ENCODE data around the gene EGFR.
"Not testable (repeated sequence)": the region's sequence is repeated elsewhere in the genome, so short reads cannot be mapped to it uniquely, and the experiment has no call there.

Gene EGFR

DNA sequence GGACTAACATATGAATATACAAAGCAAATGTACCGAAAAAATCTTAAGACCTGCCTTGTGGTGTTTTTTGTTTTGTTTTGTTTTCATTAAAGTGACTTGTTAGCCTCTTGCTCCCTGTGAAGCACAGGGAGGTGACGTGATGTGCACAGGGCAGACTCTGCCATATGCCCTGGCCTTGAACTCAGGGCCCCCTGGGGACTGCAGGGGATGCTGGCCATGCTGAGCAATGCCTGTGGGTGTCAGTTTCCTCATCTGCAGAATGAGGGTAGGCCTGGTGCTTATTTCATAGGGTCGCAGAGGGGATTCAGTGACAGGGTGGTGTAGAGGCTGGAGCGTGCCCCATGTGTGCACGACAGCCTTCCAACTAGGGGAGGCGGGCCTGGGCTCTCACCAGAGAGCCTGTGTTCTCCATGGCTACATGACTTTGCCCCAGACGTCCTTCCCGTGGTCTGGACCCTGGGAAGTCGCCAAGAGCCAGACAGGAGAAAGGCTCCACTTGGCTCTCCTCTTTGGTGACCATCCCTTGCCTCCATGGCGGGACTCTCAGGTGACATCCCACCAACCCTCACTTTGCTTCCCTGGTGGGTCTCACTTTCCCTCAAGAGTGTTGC, 14.5 kb downstream of the EGFR start:
- Histone ChIP-seq H3K4me1 (ENCODE audit: insufficient read depth, low read length, poor library complexity, severe bottlenecking) (no peaks in the 10 kb centered on the region), H3K4me2 (ENCODE audit: low read depth, low read length, poor library complexity, severe bottlenecking) (no peak overlapping the region), H2AFZ (ENCODE audit: low read length) (no peak overlapping the region), H3K9me2 (replicated peaks; ENCODE audit: low read depth, low read length) (no peaks in the 10 kb centered on the region), H3F3A (ENCODE audit: low read depth) (no peaks in the 10 kb centered on the region), H3K36me3 (ENCODE audit: insufficient read depth, low read length) (no peaks in the 10 kb centered on the region), H3K4me3 (ENCODE audit: low read length, poor library complexity, severe bottlenecking) (no peak overlapping the region), H3K9me3 (ENCODE audit: insufficient read depth, low read depth, low read length) (0 out of 2 replicates have a peak, but pooled peaks cover 4% of the 10 kb centered on the region), H3K9ac (ENCODE audit: low read depth, low read length, poor library complexity, severe bottlenecking) (no peak overlapping the region), H3K27me3 (ENCODE audit: insufficient read depth, low read length, poor library complexity, severe bottlenecking) (no peaks in the 10 kb centered on the region), H3K79me2 (ENCODE audit: insufficient read depth, low read length) (no peaks in the 10 kb centered on the region), H4K20me1 (ENCODE audit: insufficient read depth, low read length, poor library complexity, severe bottlenecking) (no peaks in the 10 kb centered on the region)
- no peak for TF ChIP-seq EZH2phosphoT487 (IDR thresholded peaks at IDR 0.05; ENCODE audit: borderline replicate concordance)
- TF ChIP-seq, protein P1, sequence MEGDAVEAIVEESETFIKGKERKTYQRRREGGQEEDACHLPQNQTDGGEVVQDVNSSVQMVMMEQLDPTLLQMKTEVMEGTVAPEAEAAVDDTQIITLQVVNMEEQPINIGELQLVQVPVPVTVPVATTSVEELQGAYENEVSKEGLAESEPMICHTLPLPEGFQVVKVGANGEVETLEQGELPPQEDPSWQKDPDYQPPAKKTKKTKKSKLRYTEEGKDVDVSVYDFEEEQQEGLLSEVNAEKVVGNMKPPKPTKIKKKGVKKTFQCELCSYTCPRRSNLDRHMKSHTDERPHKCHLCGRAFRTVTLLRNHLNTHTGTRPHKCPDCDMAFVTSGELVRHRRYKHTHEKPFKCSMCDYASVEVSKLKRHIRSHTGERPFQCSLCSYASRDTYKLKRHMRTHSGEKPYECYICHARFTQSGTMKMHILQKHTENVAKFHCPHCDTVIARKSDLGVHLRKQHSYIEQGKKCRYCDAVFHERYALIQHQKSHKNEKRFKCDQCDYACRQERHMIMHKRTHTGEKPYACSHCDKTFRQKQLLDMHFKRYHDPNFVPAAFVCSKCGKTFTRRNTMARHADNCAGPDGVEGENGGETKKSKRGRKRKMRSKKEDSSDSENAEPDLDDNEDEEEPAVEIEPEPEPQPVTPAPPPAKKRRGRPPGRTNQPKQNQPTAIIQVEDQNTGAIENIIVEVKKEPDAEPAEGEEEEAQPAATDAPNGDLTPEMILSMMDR (conservative IDR thresholded peaks at IDR 0.05; ENCODE audit: low read length): no peak

DNA sequence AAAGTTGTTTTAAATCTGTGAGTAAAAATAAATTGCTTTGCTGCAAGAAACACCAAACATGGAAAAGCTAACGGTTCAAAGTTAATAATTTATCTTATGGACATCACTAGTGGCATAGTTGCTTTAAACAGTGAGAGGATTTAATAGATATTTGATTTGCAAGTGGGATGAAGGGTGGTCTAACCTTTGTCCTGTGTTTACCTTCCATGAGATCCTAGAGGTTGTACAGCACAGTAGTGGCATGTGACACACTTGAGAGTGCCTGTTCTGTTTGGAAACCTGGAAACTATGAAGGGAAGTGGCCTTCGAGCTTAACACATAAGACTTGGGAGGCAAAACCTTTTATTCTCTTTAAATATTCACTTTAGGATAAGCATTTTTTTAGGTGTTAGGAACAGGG, 16.0 kb downstream of the EGFR start:
- TF ChIP-seq, protein P1 (conservative IDR thresholded peaks at IDR 0.05; ENCODE audit: low read length): no peak
- TF ChIP-seq EZH2phosphoT487 (IDR thresholded peaks at IDR 0.05; ENCODE audit: borderline replicate concordance): no peak
- H2AFZ ChIP-seq (ENCODE audit: low read length): no peak overlapping the region
- H3K27me3 ChIP-seq (ENCODE audit: insufficient read depth, low read length, poor library complexity, severe bottlenecking): no peaks in the 10 kb centered on the region
- no peak overlapping the region for H3K4me2 ChIP-seq (ENCODE audit: low read depth, low read length, poor library complexity, severe bottlenecking)
- no peak overlapping the region for H3K4me3 ChIP-seq (ENCODE audit: low read length, poor library complexity, severe bottlenecking)
- H3K4me1 ChIP-seq (ENCODE audit: insufficient read depth, low read length, poor library complexity, severe bottlenecking): no peaks in the 10 kb centered on the region
- H3K79me2 ChIP-seq (ENCODE audit: insufficient read depth, low read length): no peaks in the 10 kb centered on the region
- no peaks in the 10 kb centered on the region for H3F3A ChIP-seq (ENCODE audit: low read depth)
- no peak overlapping the region for H3K9ac ChIP-seq (ENCODE audit: low read depth, low read length, poor library complexity, severe bottlenecking)
- H3K9me3 ChIP-seq (ENCODE audit: insufficient read depth, low read depth, low read length): 0 out of 2 replicates have a peak, but pooled peaks cover 4% of the 10 kb centered on the region
- no peaks in the 10 kb centered on the region for H4K20me1 ChIP-seq (ENCODE audit: insufficient read depth, low read length, poor library complexity, severe bottlenecking)
- H3K9me2 ChIP-seq (replicated peaks; ENCODE audit: low read depth, low read length): no peaks in the 10 kb centered on the region
- H3K36me3 ChIP-seq (ENCODE audit: insufficient read depth, low read length): no peaks in the 10 kb centered on the region

DNA sequence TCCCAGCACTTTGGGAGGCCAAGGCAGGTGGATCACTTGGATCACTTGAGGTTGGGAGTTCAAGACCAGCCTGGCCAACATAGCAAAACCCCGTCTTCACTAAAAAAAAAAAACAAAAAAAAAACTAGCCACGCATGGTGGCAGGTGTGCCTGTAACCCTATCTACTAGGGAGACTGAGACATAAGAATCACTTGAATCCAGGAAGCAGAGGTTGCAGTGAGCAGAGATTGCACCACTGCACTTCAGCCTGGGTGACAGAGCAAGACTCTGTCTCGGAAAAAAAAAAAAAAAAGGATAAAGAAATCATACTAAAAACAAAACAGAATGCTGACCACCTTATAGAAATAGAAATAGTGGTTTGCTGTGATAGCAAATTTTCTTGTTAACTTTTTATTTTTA, 16.6 kb downstream of the EGFR start:
- H3K9ac ChIP-seq (ENCODE audit: low read depth, low read length, poor library complexity, severe bottlenecking); H3F3A ChIP-seq (ENCODE audit: low read depth); H3K4me1 ChIP-seq (ENCODE audit: insufficient read depth, low read length, poor library complexity, severe bottlenecking); H3K4me3 ChIP-seq (ENCODE audit: low read length, poor library complexity, severe bottlenecking); H3K4me2 ChIP-seq (ENCODE audit: low read depth, low read length, poor library complexity, severe bottlenecking); H3K9me3 ChIP-seq (ENCODE audit: insufficient read depth, low read depth, low read length); H3K27me3 ChIP-seq (ENCODE audit: insufficient read depth, low read length, poor library complexity, severe bottlenecking); H3K9me2 ChIP-seq (replicated peaks; ENCODE audit: low read depth, low read length); H4K20me1 ChIP-seq (ENCODE audit: insufficient read depth, low read length, poor library complexity, severe bottlenecking); H2AFZ ChIP-seq (ENCODE audit: low read length); H3K79me2 ChIP-seq (ENCODE audit: insufficient read depth, low read length); H3K36me3 ChIP-seq (ENCODE audit: insufficient read depth, low read length): not testable (repeated sequence)

Measured in Loucy (cell line).